Activated B cell treated with CpG ODN at 0.5 μM for 24 hours (primary cell): Measurements from ENCODE around the gene ADGRG6. TPM values are rescaled to one million over a fixed set of nuclear protein-coding genes. Genes with fewer than 3 reads are reported as not detected.

Experiments used
- ATAC-seq: fragments of 200-7000 bp; cut with Tn5 transposase; one replicate; pipeline ENCODE4 v1.10.0; 2021; ENCODE audit warnings: low read depth, mild to moderate bottlenecking, moderate library complexity
- CTCF ChIA-PET: fragments of 350-600 bp; sonication (Branson Sonifier 250); formaldehyde crosslinking; loops from one replicate; lab custom pipeline; 2021; ENCODE audit warnings: antibody characterized with exemption; lab: Charles Lee
- POLR2A ChIA-PET: fragments of 350-600 bp; sonication (Branson Sonifier 250); formaldehyde crosslinking; loops from one replicate; lab custom pipeline; 2021; ENCODE audit warnings: antibody characterized with exemption; lab: Charles Lee
- DNase-seq: peaks from one replicate; pipeline ENCODE4 v3.0.0; 2022
- H3K27ac Mint-ChIP-seq: one replicate; pipeline ENCODE4 v1.8.0; 2020; ENCODE audit warnings: mixed read lengths
- H3K27me3 Mint-ChIP-seq: one replicate; pipeline ENCODE4 v1.8.0; 2021; ENCODE audit warnings: mixed read lengths
- H3K36me3 Mint-ChIP-seq: one replicate; pipeline ENCODE4 v1.8.0; 2021; ENCODE audit warnings: low read depth, mixed read lengths
- H3K4me1 Mint-ChIP-seq: one replicate; pipeline ENCODE4 v1.8.0; 2021; ENCODE audit warnings: mixed read lengths
- H3K4me3 Mint-ChIP-seq: one replicate; pipeline ENCODE4 v1.8.0; 2020; ENCODE audit warnings: mild to moderate bottlenecking, mixed read lengths
- H3K9me3 Mint-ChIP-seq: one replicate; pipeline ENCODE4 v1.8.0; 2020; ENCODE audit warnings: mixed read lengths
- intact Hi-C: fragments of 100-400 bp; cut with micrococcal nuclease; formaldehyde crosslinking; loops from one replicate; pipeline ENCODE4 v1.15.1; 2024
- total RNA-seq: library from RNA; stranded (reverse); gene quantifications from 2 replicates; pipeline ENCODE4 v1.2.3, GENCODE V29; 2022
- TF ChIP-seq, protein P1 (sequence below): fragments of 200-600 bp; IDR thresholded peaks from one replicate; pipeline ENCODE4 v1.8.0; 2022; ENCODE audit warnings: antibody characterized with exemption, mild to moderate bottlenecking

The ADGRG6 gene
- total RNA-seq, 1 donor from 2014 or later: not detected

GRCh38 chr6:142400495-142400894, 98.7 kb downstream of the ADGRG6 start:
- intact Hi-C loops: no loop called here
- ATAC-seq (no peak), DNase-seq (no peak)
- Mint-ChIP-seq H3K9me3 (no peaks in the 10 kb centered on the region), H3K4me1 (peaks cover 7% of the 10 kb centered on the region), H3K27ac (no peak overlapping the region), H3K27me3 (no peaks in the 10 kb centered on the region), H3K36me3 (no peaks in the 10 kb centered on the region), H3K4me3 (no peak overlapping the region)
- TF ChIP-seq, protein P1, sequence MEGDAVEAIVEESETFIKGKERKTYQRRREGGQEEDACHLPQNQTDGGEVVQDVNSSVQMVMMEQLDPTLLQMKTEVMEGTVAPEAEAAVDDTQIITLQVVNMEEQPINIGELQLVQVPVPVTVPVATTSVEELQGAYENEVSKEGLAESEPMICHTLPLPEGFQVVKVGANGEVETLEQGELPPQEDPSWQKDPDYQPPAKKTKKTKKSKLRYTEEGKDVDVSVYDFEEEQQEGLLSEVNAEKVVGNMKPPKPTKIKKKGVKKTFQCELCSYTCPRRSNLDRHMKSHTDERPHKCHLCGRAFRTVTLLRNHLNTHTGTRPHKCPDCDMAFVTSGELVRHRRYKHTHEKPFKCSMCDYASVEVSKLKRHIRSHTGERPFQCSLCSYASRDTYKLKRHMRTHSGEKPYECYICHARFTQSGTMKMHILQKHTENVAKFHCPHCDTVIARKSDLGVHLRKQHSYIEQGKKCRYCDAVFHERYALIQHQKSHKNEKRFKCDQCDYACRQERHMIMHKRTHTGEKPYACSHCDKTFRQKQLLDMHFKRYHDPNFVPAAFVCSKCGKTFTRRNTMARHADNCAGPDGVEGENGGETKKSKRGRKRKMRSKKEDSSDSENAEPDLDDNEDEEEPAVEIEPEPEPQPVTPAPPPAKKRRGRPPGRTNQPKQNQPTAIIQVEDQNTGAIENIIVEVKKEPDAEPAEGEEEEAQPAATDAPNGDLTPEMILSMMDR: no peak
- ChIA-PET CTCF (no interaction called here), POLR2A (no interaction called here)

DNA sequence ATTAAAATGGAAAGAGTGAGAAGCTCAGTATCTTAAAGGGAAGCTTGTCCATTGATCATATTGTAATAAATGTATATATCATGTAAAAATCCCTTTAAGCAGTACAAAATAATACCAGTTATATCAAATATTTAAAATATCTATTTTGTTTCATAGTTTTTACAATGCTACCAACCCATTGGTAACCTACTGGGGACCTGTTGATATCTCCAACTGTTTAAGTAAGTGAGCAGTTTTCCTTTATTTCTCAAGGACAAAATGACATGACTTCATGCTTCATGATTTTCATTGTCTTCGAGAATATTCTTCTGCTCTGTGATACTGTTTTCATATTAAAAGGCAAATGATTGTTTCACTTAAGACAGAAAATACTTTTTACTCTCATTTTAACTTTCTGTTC, 100.0 kb downstream of the ADGRG6 start:
- Mint-ChIP-seq H3K4me1 (no peaks in the 10 kb centered on the region), H3K4me3 (no peak overlapping the region), H3K27me3 (no peaks in the 10 kb centered on the region), H3K36me3 (no peaks in the 10 kb centered on the region), H3K9me3 (no peaks in the 10 kb centered on the region), H3K27ac (no peak overlapping the region)
- POLR2A ChIA-PET: no interaction called here
- ATAC-seq (no peak), DNase-seq (no peak)
- CTCF ChIA-PET: no interaction called here
- TF ChIP-seq, protein P1: no peak
- intact Hi-C loops: no loop called here

DNA sequence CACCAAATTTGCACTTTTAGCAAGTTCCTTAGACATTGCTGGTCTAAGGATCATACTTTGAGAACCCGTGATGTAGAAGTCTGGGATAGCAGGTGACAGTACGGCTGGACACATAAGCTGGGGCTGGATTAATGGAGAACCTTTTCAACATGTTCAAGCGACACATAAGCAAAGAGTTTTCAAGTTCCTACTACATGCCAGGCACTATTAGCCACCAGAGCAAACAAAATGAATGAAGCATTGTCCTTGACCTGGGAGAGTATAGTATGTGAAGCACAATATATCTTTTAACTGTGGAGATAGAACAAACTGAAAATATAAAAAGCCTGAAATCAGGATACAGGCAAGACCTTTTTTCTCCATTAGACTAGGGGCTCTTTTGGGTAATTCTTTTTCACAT, 102.9 kb downstream of the ADGRG6 start:
- TF ChIP-seq, protein P1: no peak
- no peaks in the 10 kb centered on the region for H3K9me3 Mint-ChIP-seq
- no peak overlapping the region for H3K4me3 Mint-ChIP-seq
- H3K27me3 Mint-ChIP-seq: no peaks in the 10 kb centered on the region
- ATAC-seq (no peak), DNase-seq (no peak)
- POLR2A ChIA-PET: no interaction called here
- H3K36me3 Mint-ChIP-seq: no peaks in the 10 kb centered on the region
- intact Hi-C loops: no loop called here
- no peak overlapping the region for H3K27ac Mint-ChIP-seq
- H3K4me1 Mint-ChIP-seq: no peaks in the 10 kb centered on the region
- CTCF ChIA-PET: no interaction called here

DNA sequence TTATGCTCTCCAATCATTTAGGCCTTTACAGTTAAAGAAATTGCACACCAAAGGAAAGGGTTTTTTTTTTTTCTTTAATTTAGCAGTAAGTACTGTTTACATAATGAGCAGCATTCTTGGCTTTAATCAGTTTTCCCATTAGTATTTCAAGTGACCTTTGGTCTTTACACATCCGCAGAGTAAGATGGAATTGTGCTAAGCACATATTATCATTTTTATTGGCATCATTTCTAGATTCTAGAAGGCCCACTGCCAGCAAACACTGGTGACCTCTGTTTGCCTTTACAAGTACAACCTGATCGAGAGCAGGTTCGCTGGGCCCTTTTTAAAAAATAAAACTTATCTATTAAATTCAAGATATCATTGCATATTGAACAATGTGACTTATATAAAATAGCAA, 104.3 kb downstream of the ADGRG6 start:
- POLR2A ChIA-PET: no interaction called here
- ATAC-seq (no peak), DNase-seq (no peak)
- no peaks in the 10 kb centered on the region for H3K9me3 Mint-ChIP-seq
- H3K27me3 Mint-ChIP-seq: no peaks in the 10 kb centered on the region
- no peaks in the 10 kb centered on the region for H3K36me3 Mint-ChIP-seq
- intact Hi-C loops: no loop called here
- CTCF ChIA-PET: no interaction called here
- no peaks in the 10 kb centered on the region for H3K4me1 Mint-ChIP-seq
- TF ChIP-seq, protein P1: no peak
- no peak overlapping the region for H3K27ac Mint-ChIP-seq
- no peak overlapping the region for H3K4me3 Mint-ChIP-seq

DNA sequence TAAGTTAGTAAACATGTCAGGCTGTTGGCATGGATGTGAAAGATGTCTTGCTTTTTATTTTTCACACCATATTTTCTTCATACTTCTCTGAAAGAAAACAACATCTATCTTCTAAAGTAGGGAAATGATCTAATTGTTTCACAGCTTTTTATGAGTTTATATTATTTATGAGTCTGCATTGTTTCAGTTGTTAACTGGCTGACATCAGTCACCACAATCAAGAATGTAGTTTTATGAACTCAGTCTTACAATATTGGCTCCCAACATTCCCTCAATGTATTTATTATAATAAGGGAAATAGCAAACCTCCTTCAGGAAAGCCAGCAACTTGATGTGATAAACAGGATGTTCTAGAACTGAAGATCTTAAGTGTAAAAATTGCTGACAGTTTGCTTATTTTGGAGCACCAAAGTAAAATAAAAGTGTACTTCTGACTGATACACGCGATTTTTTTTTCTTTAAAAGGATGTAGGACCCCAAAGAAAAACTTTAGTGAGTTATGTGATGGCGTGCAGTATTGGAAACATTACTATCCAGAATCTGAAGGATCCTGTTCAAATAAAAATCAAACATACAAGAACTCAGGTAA, 106.0 kb downstream of the ADGRG6 start:
- CTCF ChIA-PET: no interaction called here
- no peaks in the 10 kb centered on the region for H3K4me1 Mint-ChIP-seq

More for the DNA sequence above, 106.0 kb downstream of the ADGRG6 start:
- no peaks in the 10 kb centered on the region for H3K9me3 Mint-ChIP-seq
- POLR2A ChIA-PET: no interaction called here
- no peak overlapping the region for H3K27ac Mint-ChIP-seq
- DNase-seq: no peak
- intact Hi-C loops: no loop called here
- TF ChIP-seq, protein P1: no peak
- H3K4me3 Mint-ChIP-seq: no peak overlapping the region
- no peaks in the 10 kb centered on the region for H3K36me3 Mint-ChIP-seq
- ATAC-seq: no peak
- H3K27me3 Mint-ChIP-seq: no peaks in the 10 kb centered on the region
